RPMI7951 (cell line): ENCODE data around the gene ALDH3B2. TPM values are rescaled to one million over a fixed set of nuclear protein-coding genes. Genes with fewer than 3 reads are reported as not detected.
"Not testable (repeated sequence)": the region's sequence is repeated elsewhere in the genome, so short reads cannot be mapped to it uniquely, and the experiment has no call there.

ENCODE experiments used
- DNase-seq: peaks from one replicate; pipeline ENCODE4 v3.0.0-alpha.2; 2012; ENCODE audit warnings: low read depth
- total RNA-seq: library from RNA; depleted of rRNA; stranded (reverse); fragments of >200 nt; shearing (Covaris generic); gene quantifications from 2 replicates; pipeline ENCODE4 v1.2.3, GENCODE V29; 2014

Gene ALDH3B2
- total RNA-seq, 1 experiment from 2014 or later = not detected

DNA sequence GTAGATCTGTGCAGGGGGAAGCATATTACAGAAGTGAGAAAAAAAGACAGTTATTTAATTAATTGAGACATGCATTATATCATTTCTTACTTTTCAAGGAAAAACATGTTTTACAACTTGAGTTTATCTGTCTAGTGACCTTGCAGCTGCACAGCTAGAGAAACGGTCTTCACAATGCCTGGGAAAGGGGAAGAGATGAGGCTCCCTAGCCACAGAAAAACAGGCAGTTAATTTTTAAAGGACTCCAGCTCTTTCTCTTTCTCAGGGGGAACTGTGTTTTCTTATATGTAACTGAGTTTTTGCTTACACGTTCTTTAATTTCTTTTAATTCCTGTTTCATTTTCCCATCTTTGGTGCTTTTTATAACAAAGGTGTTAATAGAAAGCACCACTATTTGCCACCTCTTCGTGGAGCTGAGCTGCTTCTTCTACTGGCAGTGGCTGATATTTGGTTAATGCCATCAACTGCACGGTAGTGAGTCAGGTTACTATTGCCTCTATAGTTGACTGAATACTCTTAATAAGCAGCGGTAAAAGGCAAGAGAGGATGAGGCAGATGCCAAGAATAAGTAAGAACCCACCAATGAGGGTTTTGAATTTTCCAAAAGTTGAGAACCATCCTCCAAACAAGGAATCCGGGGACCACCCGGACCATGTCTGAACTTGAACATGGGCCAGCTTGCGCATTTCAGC lies 11.4 kb upstream of the ALDH3B2 start:
- not testable (repeated sequence) for DNase-seq

DNA sequence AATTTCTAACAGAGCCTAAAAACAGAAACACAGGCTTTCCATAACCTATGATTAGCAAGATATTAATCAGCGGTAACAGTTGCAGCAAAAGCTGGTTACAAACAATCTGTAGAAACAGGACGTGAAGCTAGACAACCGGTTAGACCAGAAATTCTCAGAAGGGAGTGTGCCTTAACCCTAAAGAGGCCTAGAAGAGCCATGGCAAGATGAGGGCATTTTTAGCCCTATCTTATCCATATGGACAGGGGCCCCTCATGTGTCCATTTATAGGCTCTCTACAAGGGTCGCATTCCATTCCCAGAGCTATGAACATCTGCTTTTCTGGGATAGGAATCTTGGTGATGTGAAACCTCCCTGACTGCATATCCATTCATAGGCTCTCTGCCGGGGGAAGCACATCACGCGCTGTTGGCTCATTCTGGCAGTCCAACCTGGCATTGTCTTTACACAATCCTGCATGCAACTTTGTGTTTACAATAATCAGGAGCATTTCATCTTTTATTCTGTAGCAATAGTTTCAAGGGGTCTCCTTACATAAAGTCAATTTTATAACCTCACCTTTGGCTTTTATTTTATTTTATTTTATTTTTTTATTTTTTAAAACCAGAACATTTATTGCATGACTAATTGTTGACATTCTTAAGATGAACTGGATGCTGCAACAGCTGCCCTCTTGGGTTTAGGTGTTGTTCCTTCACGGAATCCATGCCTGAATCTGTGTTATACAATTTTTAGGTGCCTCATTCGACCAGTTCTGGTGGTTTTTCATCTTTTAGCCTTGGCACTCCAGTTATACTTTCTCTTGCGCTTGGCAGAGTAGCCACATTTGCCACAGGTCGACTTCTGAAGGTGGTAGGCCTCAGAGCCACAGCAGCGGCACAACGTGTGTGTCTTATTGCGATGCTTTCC lies 8.0 kb upstream of the ALDH3B2 start:
- not testable (repeated sequence) for DNase-seq

DNA sequence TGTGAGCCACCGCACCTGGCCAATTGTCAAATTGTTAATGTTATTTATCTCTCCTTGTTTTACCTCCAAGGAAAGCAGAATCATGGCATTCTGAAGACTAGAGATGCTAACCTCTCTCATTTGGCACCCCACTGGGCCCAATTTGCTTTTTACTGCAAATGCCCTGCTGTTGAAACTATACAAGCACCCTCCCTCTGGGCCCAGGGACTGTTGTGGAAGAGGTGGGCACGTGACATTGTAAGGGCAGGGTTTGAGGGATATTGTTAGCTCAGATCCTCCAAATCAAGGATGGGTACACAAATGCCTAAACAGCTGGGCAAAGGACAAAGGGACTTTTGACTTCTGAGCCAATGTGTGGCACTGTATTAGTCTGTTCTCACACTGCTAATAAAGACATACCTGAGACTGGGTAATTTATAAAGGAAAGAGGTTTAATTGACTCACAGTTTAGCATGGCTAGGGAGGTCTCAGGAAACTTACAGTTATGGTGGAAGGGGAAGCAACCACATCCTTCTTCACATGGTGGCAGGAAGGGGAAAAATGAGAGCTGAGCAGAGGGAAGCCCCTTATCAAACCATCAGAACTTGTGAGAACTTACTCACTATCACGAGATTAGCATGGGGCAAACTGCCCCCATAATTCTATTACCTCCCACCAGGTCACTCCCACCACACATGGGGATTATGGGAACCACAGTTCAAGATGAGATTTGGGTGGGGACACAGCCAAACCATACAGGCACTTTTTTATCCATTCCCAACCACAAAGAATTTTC lies 6.5 kb upstream of the ALDH3B2 start:
- DNase-seq = no peak

DNA sequence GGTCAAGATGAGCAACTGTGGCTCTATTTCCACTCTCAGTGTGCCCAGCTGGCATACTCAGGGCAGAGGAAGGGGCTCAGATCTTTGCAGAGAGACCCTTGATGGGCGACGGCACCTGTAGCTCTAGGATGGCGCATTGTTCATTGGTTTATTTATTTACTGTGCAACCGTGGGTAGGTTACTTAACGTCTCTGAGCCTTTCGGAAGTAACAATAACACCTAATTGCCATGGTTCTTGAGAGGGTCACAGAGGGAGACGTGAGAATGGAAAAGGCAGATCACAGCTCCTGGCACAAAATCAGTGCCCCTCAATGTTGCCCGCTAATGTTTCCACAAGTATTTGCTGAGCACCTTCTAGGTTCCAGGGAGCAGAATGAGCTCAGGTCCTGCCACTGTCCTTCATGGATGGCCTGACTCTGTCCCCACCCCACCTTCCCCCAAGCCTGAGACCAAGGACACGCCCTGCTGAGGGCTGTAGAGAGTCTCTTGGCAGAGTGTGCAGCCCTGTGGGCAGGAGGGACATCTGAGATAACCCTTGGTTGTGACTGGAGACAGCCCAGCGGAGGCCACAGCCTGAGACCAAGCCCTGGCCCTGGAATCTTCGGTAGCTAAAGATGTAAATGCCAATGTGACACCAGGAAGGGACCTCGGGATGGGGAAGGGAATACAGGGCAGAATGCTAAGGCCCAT lies 780 bp upstream of the ALDH3B2 start:
- DNase-seq = no peak

DNA sequence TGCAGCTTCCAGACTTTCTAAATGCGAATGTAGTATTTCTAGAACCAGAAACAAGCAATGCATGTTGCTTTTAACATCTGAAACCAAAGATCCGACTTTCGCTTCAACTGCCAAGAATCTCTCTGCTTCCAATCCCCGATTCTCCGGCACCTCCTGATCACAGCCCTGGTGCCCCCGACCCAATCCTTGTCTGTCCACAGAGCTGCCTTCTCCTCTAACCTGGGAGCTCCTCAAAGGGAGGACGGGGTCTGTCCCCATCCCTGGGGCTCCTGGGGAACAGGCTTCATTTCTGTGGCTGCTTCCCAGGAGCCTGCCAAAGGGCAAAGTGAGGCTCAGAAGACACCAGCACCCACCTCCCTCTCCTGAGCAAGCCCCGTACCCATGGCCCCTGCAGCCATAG lies 521 bp downstream of the ALDH3B2 start:
- DNase-seq = no peak

DNA sequence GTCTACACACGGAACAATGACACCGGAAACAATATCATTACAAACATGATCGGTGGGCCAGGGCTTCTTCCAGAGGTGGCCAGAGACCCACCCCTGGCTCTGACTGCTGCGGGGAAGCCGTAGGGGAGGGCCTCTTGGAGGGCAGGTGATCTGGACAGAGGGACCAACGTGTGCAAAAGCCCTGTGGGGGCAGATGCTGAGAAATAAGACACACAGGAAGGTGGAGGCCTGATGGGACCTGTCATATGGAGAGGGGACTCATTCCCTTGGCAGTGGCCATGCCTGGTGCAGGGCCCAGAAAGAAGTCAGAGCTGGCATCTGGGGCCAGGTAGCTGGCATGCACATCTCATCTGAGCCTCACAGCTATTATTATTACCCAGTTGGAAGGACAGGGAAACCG lies 1.1 kb downstream of the ALDH3B2 start:
- no peak for DNase-seq

DNA sequence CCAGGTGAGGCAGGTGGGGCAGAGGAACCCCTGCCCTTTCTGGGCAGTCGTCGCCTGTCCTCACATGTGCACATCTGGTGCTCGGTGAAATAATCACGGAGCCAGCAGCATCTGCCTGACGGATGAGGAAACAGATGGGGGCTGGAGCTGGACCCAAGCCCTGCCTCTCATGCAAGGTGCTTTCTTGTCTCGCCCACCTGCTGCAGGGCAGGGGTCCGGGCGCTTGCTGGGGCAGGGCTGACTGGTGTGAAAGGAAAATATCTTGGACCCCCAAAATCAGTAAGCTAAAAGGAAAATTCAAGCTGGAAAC lies 3.3 kb downstream of the ALDH3B2 start:
- DNase-seq = no peak

DNA sequence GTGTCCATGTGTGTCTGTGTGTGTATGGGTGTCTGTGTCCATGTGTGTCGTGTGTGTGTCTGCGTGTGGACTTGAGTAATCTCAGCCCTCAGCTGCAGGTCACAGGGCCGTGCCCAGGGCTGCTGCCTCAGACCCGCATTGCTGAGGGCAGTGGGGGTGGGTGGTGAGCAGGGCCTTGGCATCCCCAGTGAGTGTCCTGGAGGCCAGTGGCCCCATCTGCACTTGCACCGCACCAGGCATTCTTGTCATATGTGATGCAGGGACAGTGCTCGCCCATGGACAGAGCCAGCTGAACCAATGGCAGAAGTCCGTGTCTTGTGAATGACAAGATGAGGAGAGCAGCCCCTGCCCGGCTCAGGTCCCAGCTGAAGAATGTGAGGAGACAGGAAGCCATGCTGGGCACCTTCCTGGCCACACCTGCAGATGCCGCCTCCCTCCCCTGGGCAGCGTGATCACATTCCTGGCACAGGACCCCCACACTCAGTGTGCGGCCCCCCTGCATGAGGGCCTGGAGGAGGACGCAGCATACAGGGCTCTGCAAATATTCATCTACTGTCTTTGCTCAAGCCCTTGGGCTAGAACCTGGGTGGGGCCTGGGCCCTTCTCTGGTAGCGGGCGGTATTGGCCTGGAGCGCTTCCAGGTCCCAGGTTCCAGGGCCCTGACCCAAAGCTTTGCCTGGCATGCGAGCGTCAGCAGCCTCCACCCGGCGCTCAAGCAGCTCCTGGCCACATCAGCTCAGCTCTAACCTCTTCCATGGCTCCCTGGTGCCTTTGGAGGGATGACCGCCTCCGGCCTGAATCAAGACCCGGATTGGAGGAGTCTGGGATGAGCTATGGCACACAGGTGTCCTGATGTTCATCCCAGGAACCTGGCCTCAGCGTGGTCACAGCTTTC lies 3.9 kb downstream of the ALDH3B2 start:
- DNase-seq = no peak

DNA sequence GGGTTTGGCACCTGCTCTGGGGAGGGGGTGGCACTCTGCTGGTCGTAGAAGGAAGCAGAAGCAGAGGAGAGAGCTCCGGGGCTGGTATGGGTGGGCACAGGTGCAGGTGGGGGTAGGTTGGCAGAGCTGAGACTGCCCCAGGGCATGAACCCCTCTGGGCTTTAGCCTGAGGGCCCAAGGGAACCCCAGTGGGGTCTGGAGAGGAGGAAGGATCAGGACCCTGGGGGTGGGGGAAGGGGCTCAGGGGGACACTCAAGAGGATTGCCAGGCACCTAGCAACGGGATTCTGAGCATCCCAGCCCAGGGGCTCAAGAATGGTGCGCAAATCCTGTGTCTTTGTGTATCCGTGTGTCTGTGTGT lies 6.3 kb downstream of the ALDH3B2 start:
- no peak for DNase-seq

DNA sequence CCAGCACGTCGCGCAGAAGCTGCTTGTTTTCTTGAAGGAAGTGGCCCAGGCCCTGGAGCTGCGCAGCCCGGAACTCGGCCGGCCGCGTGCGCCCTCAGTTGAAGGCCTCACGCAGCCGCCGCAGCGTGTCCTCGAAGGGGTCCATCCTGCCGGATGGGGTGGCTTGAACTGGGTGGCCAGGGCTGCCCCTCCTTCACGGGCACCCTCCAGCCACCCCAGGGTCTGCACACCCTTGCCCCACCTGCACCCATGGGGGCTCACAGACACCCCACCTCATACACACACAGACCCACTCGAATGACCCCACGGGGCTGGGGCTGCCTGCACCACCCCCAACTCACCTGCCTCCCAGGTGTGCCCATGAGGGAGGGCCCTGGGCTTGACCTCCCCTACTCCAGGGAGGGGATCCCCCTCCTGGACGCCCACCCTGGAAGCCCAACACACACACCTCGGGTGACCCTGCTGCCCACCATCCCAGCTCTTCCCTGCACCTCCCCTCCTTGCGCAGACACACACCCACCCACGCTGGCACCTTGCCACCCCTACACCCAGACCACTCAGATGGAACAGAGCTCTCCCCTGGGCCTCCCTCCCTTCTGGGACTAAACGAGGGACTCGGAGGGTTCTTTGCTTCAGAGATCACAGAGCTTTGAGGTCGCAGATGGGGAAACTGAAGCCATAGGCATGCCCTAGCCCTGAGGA lies 6.8 kb downstream of the ALDH3B2 start:
- DNase-seq = no peak

DNA sequence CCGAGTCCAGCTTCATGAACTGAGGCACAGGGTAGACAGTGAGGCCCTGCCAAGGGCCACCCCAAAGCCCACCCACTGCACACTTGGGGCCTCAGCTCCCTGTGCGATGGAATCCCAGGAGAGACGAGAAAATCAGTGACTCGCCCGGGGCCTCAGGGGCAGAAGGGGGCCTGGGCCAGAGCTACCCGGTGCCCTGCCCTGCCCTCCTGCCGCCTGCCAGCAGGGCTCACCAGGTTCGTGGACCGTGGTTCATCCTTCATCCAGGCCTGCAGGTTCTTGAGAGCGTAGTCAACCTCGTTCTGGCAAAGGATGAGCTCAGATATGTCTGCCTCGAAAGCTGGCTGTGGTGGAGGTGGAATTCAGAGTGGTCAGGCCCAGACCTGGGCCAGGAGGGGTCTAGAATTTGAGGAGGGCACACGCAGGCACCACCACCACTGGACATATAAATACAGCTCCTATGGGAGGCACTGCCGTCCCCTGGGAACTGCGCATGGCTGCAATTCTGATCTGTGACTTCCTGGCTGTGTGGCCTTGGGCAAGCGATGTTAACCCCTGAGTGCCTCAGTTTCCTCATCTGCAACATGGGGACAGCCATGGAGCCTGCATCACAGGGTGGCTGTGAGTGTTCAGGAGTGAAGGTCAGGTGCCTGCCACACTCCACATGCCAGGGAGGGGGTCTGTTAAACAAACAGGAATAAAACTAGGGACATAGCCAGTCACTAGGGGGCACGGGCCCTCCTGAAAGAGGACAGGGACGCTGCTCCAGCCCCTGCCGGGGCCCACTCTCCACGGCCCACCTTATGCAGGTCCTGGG lies 7.5 kb downstream of the ALDH3B2 start:
- no peak for DNase-seq

DNA sequence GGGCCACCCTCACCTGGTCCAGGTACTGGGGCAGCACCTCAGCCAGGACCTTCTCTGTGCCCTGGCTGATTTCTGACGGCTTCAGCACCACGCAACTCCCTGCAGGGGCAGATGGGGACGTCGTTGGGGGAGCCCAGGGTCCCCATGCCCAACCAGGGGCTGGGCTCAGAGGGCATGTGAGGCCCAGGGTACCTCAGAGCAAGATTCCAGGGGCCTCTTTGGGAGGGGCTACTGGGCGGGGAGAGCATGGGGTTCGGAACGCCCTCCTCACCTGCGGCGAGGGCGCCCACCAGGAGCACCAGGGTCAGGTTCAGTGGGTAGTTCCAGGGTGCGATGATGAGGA lies 8.1 kb downstream of the ALDH3B2 start:
- DNase-seq = no peak

DNA sequence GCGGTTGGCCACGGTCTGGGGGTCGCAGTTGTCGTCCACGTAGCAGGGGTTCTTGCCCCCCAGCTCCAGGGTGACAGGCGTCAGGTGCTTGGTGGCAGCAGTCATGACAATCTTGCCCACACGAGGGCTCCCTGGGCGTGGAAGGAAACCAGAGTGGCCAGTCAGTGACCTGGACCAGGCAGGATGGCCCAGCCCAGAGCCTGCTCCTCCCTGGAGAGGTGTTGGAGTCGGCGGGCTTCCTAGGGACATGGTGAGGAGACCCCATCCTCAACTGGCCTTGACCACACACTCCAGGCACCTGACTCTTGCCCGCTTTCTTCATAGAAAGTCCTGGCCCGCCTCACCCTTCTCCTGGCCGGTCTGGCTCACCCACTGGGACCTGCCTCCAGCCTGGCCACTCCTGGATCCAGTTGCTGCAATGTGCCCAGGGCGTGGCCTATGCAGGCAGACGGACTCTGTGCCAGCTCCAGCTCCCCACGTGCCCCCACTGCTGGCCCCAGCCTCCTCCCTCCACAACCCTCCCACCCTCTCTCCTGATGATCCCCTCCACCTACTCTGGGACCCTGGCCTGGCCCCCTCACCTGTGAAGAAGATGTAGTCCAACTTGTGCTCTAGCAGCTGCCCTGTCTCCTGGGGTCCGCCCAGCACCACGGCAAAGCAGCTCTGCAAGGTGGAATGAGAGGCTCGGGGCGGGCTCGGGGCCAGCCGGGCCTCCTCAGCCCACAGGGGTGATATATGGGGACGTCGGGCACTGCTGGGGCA lies 8.7 kb downstream of the ALDH3B2 start:
- no peak for DNase-seq

DNA sequence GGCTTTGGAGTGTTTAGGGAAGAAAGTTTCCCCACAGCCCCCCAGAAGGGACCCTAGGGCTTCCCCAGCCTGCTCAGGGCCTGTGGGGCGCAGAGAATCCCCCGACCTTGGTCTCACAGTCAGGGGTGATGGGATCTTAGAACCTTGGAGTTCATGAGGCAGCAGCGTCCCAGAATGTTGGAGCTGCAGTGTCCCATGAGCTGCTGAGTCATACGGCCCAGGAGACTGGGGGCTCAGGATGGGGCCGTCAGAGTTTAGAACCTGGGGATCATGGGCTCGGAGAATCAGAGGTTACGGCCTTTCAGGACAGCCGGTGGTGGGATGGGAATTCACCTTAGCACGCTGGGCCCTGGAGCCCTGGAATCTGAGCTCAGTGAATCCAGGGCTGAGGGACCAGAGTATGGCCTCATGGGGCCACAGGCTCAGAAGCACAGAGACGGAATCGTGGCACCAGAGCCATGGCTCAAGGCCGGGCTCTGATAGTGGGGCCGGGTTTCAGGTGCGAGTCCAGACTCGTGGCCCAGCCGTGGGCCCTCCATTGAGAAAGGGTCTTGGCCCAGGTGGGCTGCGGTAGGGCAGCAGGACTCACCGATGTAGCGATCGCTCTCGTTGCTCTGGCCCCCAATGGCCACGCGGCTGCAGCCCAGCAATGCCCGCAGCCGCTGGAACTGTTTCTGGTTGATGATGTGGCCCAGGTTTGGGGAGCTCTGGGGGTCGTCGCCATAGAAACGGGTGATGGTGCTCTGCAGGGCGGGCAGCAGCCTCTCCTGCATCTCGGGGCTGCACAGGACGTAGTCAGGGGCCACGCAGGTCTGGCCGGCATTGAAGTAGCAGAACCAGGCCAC lies 9.5 kb downstream of the ALDH3B2 start:
- DNase-seq = no peak

DNA sequence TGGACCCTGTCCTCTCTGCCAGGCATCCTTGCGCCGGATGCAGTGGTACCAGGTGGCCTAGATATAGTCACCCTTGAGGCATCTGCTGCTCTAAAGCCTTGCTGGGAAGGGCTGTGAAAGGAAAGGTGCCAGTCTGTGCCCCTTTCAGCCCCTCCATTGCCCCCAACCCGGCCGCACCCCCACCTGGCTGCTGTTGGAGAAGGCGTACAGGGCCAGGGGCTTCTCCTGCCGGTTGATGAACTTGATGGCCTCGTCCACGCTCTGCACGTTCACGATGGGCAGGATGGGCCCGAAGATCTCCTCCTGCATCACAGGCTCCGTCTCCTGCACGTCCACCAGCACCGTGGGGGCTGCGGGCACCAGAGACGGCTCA lies 10.2 kb downstream of the ALDH3B2 start:
- DNase-seq = no peak

DNA sequence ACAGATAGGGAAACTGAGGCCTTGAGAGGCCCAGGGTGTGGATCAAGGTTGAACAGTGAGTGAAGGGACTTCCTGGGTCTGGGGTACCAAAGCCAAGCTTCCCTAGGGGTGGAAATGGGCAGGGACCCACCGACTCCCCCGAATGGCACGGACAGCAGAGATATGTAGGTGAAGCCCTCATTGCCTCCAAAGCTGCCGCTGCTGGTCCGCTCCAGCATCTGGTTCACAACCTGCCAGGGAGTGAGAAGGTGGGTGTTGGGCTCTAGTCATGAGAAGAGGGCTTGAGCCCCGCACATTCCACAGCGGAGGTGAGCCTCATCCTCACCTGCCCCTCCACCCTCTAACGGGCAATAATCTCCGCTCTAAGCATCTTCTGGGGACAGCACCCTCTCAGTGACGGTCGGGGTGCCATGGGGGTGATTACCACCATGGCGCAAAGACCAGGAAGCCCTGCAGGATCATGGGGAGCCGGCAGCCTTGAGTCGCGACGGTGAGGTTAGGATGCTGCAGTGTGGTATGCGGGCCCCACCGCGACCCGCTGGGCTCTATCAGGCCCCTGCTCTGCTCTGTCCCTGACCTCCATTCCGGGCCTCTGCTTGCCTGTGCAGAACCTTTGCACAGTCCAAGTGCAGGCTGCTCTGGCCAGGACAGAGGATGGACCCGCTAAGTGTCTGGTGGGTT lies 10.8 kb downstream of the ALDH3B2 start:
- DNase-seq = no peak

DNA sequence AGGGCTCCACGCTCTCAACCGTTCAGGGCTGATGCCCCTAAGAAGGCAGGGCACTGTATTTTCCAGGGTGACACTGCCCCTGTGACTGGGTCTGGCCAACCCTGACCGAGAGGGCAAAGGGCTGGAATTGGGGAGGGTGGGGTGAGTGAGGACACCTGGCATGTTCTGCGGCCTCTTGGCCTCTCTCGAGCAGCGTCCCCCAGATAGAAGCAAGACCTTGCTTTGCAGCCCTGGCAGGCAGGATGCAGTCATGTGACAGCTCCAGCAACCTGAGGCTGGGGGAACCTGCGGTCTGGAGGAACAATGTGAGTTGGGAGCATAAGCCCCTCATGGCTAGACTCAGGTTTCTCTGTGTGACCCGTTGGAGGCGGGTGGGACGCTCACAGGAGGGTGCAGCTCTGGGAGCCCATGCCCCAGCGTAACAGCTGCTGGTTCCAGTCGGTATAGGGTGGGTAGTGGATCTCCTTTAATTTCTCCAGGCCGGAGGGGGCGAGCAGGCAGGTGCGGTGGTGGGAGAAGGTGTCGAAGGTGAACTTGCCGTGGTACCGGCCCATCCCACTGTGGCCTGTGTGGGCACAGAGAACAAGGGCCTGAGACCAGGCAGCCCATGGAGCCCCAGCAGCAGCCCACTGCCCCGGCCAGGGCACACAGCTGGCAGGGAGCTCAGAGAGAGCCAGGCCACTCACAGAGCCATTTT lies 11.4 kb downstream of the ALDH3B2 start:
- no peak for DNase-seq
